ENCODE data around the gene PIGH.
"Not testable (repeated sequence)": the region's sequence is repeated elsewhere in the genome, so short reads cannot be mapped to it uniquely, and the experiment has no call there.

Gene PIGH

GRCh38 chr14:67547224-67547780, 52.8 kb downstream of the PIGH start:
- no peak for FAIRE-seq

DNA sequence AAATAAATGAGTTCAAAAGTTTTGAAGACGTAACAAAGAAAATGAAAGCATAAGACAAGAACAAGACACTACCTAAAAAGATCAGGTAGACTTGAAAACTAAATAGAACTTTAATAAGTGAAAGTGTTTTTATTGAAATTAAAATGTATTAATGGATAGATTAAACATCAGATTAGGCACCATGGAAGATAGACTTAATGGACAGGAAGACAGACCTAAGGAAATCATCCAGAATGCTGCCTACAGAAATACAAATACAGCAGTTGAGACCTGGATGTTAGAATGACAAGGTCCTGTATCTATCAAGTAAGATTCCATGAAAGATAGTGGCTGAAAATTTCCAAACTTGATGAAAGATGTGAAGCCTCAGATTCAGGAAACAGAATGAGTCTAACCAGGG, 55.5 kb downstream of the PIGH start:
- no peak for FAIRE-seq

GRCh38 chr14:67542620-67543019, 57.4 kb downstream of the PIGH start:
- not testable (repeated sequence) for FAIRE-seq

DNA sequence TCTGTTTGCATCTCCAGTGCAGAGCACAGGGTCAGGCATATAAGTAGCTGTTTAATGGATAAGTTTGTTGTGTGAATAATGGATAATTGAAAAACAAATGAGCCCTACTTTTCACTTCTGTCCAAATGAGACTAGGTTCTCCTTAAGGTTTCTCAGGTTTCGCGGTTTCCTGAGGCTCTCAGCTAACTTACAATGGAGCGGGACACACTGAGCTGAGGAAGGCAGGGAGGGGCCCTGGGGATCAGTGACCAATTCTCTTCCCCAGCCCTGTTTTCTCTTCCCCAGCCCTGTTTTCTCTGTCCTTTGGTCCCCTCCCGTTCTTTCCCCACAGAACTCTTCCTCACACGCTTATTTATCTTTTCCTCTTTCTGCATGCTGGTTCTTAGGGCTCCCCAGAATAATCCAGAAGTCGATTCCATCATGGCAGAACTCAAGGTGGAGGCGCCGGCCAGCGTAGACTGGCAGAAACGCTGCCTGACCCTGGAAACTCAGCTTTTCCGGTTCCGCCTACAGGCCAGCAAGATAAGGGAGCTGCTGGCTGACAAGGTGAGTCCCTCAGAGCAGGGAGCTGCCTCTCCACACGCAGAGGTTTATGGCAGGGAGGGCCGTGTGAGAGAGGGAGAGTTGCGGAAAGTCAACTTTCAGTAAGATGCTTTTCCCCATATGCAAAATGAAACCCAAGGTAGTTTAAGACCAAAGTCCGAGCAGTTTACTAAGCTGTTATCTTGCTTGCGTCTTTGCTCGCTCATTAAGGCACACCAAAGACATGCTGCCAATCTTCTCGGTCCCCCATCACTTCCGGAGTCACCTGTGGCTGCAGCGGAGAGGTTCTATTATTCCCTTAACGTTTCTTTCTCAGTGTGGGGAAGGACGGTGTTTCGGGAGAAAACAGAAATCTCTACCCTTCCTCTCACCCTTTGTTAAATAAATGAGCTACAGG, 58.4 kb downstream of the PIGH start:
- no peak for FAIRE-seq

All from islet of Langerhans (tissue), 1 donor.